Epithelial cell of proximal tubule (primary cell): Measurements from ENCODE around the gene SCD5. TPM values are rescaled to one million over a fixed set of nuclear protein-coding genes. Genes with fewer than 3 reads are reported as not detected.

Source experiments
- DNase-seq: peaks from one replicate; pipeline ENCODE4 v3.0.0-alpha.2; 2011; ENCODE audit warnings: low read depth
- H3K4me3 ChIP-seq: 2 replicates; pipeline ENCODE4 v1.5.1; 2011; ENCODE audit warnings: low read depth, mild to moderate bottlenecking, low read length
- CTCF ChIP-seq: conservative IDR thresholded peaks from 2 replicates; pipeline ENCODE4 v1.5.1; 2012; ENCODE audit warnings: low read depth, mild to moderate bottlenecking, low read length
- total RNA-seq: library from RNA; depleted of rRNA; stranded (reverse); fragments of >200 nt; gene quantifications from 2 replicates; pipeline ENCODE4 v1.2.3, GENCODE V29; 2015

SCD5 gene
- total RNA-seq, 1 donor from 2014 or later = 22.7 TPM

- TF ChIP-seq CTCF = no peak
- no peak for DNase-seq
- no peak overlapping the region for H3K4me3 ChIP-seq
Observed at GRCh38 chr4:82753725-82754410, 44.7 kb downstream of the SCD5 start.

GRCh38 chr4:82753238-82753637, 45.4 kb downstream of the SCD5 start:
- no peak overlapping the region for H3K4me3 ChIP-seq
- TF ChIP-seq CTCF = no peak
- DNase-seq = no peak

GRCh38 chr4:82748810-82749470, 49.7 kb downstream of the SCD5 start:
- no peak for DNase-seq
- no peak for TF ChIP-seq CTCF

GRCh38 chr4:82747686-82748575, 50.7 kb downstream of the SCD5 start:
- no peak overlapping the region for H3K4me3 ChIP-seq
- TF ChIP-seq CTCF = no peak
- no peak for DNase-seq

More at GRCh38 chr4:82748810-82749470, 49.7 kb downstream of the SCD5 start:
- no peak overlapping the region for H3K4me3 ChIP-seq

- peak; percentile 66 for DNase-seq
- no peak overlapping the region for H3K4me3 ChIP-seq
- TF ChIP-seq CTCF = no peak
Observed at GRCh38 chr4:82746705-82747574, 51.7 kb downstream of the SCD5 start.

- no peak for TF ChIP-seq CTCF
- H3K4me3 ChIP-seq = no peak overlapping the region
- peak; percentile 47 for DNase-seq
Observed at GRCh38 chr4:82745173-82745842, 53.3 kb downstream of the SCD5 start.
